VCaP (cell line): ENCODE data around the gene STARD9.
"Not testable (repeated sequence)": the region's sequence is repeated elsewhere in the genome, so short reads cannot be mapped to it uniquely, and the experiment has no call there.

ENCODE experiments used
- H3K27ac ChIP-seq: fragments of 450-650 bp; 2 replicates; pipeline ENCODE4 v1.5.1; 2017
- TF ChIP-seq, protein P1 (sequence below): fragments of 450-650 bp; conservative IDR thresholded peaks from 2 replicates; pipeline ENCODE4 v1.5.1; 2017; ENCODE audit warnings: mild to moderate bottlenecking, moderate library complexity

Gene STARD9

DNA sequence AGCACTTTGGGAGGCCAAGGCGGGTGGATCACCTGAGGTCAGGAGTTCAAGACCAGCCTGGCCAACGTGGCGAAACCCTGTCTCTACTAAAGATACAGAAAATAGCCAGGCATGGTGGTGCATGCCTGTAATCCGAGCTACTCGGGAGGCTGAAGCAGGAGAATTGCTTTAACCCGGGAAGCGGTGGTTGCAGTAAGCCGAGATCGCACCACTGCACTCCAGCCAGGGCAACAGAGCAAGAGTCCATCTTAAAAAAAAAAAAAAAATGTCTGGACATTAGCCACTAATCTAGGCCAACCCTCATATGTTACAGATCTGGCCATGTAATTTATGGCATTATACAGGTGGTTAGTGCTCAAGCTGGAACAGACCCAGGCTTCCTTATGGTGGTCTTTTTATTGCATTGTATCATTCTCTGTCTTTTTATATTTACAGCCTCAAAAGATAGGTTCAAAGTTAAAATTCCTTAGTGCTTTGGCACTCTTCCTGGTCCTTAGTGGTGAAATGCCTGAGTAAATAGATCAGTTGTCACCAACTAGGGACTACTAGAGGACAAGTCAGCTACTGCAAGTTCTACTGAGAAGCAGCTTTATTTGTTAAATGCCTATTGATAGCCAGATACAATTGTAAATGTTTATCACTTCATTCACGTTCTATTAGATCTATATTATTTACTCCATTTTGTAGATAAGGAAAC lies 16.0 kb downstream of the STARD9 start:
- TF ChIP-seq, protein P1, sequence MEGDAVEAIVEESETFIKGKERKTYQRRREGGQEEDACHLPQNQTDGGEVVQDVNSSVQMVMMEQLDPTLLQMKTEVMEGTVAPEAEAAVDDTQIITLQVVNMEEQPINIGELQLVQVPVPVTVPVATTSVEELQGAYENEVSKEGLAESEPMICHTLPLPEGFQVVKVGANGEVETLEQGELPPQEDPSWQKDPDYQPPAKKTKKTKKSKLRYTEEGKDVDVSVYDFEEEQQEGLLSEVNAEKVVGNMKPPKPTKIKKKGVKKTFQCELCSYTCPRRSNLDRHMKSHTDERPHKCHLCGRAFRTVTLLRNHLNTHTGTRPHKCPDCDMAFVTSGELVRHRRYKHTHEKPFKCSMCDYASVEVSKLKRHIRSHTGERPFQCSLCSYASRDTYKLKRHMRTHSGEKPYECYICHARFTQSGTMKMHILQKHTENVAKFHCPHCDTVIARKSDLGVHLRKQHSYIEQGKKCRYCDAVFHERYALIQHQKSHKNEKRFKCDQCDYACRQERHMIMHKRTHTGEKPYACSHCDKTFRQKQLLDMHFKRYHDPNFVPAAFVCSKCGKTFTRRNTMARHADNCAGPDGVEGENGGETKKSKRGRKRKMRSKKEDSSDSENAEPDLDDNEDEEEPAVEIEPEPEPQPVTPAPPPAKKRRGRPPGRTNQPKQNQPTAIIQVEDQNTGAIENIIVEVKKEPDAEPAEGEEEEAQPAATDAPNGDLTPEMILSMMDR: peak; percentile 68

DNA sequence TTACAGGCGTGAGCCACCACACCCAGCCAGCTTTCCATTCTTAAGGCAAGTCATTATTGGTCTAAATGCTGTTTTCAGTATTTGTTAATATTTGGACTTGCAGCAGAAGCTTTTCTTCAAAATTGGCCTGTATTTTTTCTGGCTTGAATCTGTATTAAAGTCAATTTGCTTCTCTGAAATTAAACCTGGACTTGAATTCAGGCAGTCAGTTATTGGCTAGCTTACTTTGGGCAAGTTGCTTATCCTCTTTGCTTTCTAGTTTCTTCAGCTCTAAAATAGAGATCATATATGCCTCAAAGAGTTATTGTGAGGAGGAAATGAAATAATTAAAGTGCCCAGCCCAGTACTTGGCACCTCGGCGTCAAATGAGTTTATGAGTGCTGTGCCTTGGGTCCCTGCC lies 17.3 kb downstream of the STARD9 start:
- TF ChIP-seq, protein P1: no peak
- H3K27ac ChIP-seq: no peak overlapping the region

More for the DNA sequence above, 16.0 kb downstream of the STARD9 start:
- no peak overlapping the region for H3K27ac ChIP-seq

DNA sequence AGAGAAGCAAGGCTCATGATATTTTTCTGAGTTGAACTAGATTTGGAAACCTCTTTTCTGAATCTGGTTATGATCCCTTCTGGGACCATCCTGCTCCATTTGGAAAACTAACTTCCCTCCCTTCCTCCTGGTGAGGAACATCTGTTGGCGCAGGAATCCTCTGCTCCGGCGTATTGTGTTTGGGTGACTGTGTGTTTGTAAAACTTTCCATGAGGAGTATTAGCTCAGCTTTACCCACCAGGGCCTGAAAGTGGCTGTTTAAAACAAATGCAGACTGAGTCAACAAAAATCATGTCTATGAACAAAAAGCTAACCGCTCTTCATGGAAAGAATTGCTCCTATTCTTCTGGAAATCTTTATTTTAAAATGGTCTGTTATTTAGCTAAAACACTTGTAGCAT lies 17.7 kb downstream of the STARD9 start:
- H3K27ac ChIP-seq: no peak overlapping the region
- TF ChIP-seq, protein P1: no peak

DNA sequence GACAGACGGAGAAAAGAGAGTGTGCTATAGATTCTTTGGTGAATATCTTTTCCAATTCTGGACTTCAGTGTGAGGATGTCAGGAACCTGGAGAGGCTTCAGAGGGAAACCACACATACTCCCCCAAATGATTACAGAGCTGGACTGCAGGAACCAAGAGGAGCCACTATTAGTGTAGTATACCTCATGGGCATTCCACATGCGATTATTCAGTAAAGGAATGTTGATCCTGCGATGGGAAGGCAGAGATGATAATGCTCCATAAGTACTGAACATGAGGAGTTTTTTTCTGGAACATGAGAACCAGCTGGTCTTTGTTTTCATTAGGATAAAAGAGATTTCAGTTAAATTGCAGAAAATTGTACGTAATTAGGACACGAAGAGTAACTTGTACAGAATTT lies 18.7 kb downstream of the STARD9 start:
- TF ChIP-seq, protein P1: no peak
- H3K27ac ChIP-seq: no peak overlapping the region

DNA sequence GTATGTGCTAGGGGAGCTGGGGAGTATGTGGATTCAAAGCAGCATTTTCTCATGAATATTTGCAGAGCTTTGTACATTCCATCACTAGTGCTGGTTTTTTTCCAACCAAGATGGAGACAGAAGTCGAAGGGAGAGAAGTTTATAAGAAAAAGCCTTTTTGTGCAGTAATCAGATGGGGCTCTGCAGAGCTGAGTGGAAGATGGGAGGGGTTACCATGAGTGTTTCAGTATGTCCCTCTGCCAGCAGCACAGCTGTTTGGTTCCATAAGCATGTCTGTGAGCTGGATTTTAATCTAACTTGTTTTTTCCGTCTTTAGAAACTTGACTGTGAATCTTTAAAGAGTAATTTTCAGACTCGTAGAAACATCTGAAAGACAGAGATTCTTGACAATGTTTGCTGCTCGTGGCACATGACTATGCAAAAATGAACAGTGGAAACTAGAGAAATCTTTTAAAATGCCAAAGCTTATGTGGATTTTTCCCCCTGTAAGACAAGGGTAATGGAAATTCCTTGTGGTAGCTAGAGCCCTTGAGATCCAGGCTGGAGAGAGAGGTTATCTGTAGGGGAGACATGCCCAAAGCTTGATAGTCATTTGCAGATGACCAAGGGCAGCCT lies 20.3 kb downstream of the STARD9 start:
- H3K27ac ChIP-seq: no peak overlapping the region
- TF ChIP-seq, protein P1: no peak

DNA sequence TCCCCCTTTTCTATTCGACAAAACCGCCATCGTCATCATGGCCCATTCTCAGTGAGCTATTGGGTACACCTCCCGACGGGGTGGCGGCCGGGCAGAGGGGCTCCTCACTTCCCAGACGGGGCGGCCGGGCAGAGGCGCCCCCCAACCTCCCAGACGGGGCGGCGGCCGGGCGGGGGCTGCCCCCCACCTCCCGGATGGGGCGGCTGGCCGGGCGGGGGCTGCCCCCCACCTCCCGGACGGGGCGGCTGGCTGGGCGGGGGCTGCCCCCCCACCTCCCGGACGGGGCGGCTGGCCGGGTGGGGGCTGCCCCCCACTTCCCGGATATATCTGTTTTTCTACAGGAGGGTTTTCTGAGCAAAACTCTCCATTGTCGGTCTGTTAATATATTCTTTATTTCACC lies 25.9 kb downstream of the STARD9 start:
- not testable (repeated sequence) for H3K27ac ChIP-seq

DNA sequence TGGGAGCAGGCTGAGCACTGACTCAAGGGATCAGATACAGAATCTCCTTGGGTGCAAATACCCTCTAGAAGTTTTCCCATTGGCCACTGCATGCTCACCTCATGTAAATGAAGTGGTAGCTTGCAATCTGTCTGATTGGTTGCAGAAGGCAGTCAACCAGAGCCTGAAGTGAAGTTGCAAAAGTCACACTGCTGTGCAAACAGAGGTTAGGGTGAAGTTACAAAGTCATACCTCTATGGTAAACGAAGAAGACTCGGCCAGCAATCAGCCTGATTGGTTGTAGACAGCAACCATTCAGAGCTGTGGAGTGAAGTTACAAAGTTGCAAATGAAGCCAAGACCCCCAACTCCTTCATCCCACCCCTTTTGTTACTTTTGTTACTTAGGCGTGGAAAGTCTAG lies 27.1 kb downstream of the STARD9 start:
- no peak overlapping the region for H3K27ac ChIP-seq
- TF ChIP-seq, protein P1: no peak

DNA sequence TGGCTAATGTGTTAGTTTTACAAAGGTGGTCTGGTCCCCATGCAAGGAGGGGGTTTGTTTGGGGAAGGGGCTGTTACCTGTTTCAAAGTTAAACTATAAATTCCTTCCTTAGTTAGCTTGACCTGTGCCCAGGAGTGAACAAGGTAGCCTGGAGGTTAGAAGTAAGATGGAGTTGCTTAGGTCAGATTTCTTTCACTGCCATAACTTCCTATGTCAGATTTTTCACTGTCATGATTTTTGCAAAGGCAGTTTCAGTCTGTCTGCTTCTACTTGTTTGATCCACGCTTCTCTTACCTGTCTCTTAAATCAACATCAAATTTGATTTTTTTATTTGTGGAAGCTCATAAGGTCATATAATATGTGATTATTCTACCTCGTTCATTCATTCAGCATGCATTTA lies 28.6 kb downstream of the STARD9 start:
- H3K27ac ChIP-seq: no peak overlapping the region
- TF ChIP-seq, protein P1: no peak
